GM12872 (cell line): Measurements from ENCODE around the gene STXBP6.

Experiments used
- TF ChIP-seq, protein P1 (sequence below): IDR thresholded peaks from 3 replicates; pipeline ENCODE4 v1.5.1; 2011; ENCODE audit warnings: low read depth, mild to moderate bottlenecking, low read length, moderate library complexity; ENCODE audit not compliant: insufficient read depth

Gene STXBP6

DNA sequence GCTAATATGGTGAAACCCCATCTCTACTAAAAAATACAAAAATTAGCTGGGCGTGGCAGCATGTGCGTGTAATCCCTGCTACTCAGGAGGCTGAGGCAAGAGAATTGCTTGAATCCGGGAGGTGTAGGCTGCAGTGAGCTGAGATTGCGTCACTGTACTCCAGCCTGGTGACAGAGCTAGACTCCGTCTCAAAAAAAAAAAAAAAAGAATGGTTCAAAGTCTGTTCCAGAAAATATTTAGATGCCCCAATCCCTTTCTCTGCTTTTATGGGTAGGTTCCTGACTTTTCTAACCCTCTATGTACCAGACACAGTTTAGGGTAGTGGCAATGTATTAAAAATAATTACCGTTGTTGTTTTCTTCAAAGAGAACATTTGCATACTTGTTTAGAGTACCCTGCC is 161.4 kb downstream of the STXBP6 start:
- TF ChIP-seq, protein P1, sequence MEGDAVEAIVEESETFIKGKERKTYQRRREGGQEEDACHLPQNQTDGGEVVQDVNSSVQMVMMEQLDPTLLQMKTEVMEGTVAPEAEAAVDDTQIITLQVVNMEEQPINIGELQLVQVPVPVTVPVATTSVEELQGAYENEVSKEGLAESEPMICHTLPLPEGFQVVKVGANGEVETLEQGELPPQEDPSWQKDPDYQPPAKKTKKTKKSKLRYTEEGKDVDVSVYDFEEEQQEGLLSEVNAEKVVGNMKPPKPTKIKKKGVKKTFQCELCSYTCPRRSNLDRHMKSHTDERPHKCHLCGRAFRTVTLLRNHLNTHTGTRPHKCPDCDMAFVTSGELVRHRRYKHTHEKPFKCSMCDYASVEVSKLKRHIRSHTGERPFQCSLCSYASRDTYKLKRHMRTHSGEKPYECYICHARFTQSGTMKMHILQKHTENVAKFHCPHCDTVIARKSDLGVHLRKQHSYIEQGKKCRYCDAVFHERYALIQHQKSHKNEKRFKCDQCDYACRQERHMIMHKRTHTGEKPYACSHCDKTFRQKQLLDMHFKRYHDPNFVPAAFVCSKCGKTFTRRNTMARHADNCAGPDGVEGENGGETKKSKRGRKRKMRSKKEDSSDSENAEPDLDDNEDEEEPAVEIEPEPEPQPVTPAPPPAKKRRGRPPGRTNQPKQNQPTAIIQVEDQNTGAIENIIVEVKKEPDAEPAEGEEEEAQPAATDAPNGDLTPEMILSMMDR, result no peak

- TF ChIP-seq, protein P1, result no peak
These were observed 162.2 kb downstream of the STXBP6 start for GRCh38 chr14:24887623-24888304.

DNA sequence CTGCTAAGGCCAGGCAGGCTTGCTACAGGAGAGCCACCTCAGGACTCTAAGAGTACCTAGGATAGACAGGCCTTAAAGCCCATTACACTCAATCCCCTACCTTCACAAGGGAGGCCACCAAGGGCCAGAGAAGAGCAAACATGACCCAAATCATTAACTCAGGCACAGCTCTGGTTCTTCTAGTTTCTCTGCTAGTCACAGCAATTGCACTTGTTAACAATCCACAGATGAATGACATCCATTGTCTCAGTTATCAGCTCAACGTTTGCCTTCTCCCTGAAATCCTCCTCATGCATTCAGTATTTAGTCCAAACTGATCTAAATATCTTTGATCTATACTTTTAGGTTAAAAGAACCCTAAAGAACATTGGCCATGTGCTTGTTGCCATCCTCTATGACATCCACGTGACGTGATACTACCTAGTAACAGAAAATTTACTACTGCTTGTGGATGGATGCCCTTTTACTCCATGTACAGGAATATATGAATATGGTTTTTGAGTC is 164.5 kb downstream of the STXBP6 start:
- TF ChIP-seq, protein P1, result no peak

DNA sequence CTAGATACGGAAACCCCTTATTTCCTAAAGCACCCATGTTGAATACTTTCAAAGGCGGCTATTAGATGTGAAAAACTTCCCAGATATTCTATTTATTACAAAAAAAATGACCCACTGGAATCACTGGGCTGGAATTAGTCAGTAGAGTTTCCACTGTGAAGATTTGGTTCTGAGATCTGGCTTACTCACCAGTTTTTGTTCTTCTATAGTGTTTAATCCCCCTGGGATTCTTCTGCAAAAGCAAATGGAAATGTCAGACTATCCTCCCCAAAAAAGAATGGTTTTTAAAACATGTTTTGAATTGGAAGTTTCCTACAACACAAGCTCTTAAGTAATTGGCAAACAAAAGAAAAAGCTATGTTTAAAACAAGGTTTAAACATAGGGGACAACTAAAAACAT is 166.4 kb downstream of the STXBP6 start:
- TF ChIP-seq, protein P1, result no peak

GRCh38 chr14:24881116-24881893 is 168.6 kb downstream of the STXBP6 start:
- TF ChIP-seq, protein P1, result no peak

DNA sequence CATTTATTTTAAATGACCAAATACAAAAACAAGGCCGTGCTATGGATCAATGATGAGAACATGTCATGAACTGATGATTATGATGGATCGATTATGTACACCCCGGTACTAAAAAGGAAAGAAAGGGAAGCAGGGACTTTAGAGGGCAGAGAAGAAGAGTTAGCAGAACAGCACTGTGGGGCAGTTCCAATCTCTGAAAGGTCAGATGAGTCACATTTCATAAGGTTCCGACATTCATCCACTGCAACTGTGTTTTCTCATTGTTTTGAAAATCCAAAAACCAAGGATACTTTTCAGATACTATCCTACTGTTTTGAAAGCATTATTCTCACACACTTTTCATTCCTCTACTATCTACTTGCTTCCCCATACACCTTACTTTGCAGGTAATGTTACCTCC is 169.3 kb downstream of the STXBP6 start:
- TF ChIP-seq, protein P1, result no peak

DNA sequence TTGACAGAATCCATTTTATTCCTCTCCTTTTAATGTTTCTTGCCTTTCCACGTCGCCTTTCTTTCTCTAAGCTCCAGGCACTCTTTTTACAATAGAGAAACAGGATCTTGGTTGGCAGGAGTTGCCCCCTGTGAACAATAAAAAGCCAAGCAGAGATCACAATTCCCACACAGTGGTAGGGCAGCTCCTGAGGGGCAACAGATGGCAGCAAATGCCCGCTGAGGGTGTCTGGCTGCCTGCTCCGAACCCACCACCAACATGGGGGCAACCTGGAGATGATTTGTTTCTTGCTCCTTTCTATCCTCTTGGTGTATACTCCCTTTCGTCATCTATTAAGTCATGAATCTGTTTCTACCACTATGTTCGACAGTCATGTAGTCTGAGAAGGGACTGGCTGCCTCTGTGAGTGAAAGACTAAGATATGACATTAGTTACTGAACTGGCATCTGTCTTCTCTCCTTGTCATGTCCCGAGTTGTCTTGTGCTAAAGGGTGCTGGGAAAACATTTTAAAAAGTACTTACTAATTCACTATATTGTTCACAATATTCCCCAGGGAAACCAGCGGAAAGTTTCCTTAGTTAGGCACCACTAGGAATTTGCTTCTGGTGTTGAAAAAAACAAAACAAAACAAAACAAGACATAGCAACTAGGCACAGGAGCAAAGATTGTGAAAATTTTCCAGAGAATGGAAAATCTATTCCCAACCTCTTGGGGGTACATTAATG is 170.1 kb downstream of the STXBP6 start:
- TF ChIP-seq, protein P1, result no peak
